ENCODE data around the gene VWA5A. TPM values are rescaled to one million over a fixed set of nuclear protein-coding genes. Genes with fewer than 3 reads are reported as not detected.

The VWA5A gene
- polyA plus RNA-seq, 3 donors from 2014 or later = 11.2 to 12.9 (median 12.8) TPM

DNA sequence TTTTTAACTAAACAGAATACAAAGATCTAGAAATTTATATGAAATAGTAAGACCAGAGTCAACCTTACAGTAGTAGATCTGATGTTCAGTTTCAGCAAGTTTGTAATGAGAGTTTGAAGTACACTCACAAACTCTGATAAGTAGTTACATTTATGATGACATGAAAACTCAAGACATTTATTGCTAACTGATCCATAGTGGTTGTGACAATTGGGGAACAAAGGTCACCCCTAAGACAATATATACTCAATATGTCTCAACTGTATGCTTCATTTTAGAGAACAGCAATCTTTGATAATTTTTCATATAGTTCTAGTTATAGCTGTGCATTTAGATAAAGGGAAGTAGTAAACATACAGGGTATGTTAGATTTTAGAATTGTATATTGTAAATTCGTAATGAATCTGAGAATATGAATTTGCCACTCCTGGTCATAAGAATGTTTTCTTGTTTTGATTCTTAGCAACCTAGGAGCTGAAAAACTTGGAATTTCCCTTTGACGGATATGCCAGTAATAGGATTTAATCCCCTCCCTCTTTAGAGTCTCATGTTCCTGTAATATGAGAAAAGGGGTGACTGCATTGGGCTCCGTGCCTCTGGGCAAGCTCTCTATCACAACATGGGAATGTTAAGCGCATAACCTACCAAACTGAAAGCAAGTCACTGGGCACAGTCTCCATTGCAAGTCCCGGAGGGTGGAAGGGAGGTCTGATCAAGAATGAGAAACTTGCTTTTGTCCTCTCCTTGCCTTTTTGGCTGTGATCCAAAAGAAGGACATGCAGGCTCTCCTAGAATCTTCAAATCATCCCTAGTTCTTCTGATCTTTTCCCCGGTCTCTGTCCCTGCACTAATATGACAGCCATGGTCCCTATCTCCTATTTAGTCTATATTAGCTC, 79.3 kb downstream of the VWA5A start:
- Mint-ChIP-seq H3K36me3 (no peaks in the 10 kb centered on the region), H3K27ac (no peak overlapping the region), H3K27me3 (ENCODE audit: low read depth in 3 of 3) (no peaks in the 10 kb centered on the region), H3K9me3 (no peaks in the 10 kb centered on the region), H3K4me1 (no peaks in the 10 kb centered on the region), H3K4me3 (no peak overlapping the region)
- DNase-seq = no peak

DNA sequence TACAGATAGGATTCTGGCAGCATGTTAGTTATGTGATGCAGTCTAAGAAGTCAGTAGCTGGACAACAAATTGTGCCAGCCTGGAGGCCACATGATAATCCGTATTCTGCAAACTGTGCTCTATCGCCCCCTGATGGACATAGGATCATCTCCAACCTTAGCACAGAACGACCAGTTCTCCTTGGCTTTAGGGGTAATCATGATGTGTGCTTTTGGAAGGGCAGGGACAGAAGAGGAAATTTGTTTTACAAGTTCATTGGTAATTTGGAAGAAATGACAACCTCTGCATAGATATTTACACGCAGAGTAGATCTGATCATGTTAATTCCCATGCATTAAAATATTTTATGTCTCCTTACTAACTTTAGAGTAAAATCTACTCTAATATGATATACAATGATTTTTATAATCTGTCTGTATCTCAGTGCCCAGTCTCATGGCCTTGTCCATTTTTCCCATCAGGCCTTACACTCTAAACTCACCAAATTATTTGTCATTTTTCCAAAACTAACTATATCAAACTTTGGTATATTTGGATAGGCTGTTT, 80.0 kb downstream of the VWA5A start:
- H3K9me3 Mint-ChIP-seq = no peaks in the 10 kb centered on the region
- no peak overlapping the region for H3K27ac Mint-ChIP-seq
- no peaks in the 10 kb centered on the region for H3K27me3 Mint-ChIP-seq (ENCODE audit: low read depth in 3 of 3)
- no peaks in the 10 kb centered on the region for H3K4me1 Mint-ChIP-seq
- no peaks in the 10 kb centered on the region for H3K36me3 Mint-ChIP-seq
- H3K4me3 Mint-ChIP-seq = no peak overlapping the region
- peak in 2 of 3 donors; percentile 6 to 15 for DNase-seq

Other genes with a start within 250 kb of the VWA5A start
- not detected for gene TMEM225, start 229.8 kb upstream of the VWA5A start, polyA plus RNA-seq
- not detected for gene OR8D4, start 213.3 kb upstream of the VWA5A start, polyA plus RNA-seq
- not detected for gene OR4D5, start 175.8 kb upstream of the VWA5A start, polyA plus RNA-seq
- gene OR6T1, start 171.6 kb upstream of the VWA5A start, polyA plus RNA-seq = not detected
- not detected for gene OR10S1, start 137.7 kb upstream of the VWA5A start, polyA plus RNA-seq
- gene OR10G6, start 120.3 kb upstream of the VWA5A start, polyA plus RNA-seq = not detected
- gene OR10G4, start 102.5 kb upstream of the VWA5A start, polyA plus RNA-seq = not detected
- not detected for gene OR10G9, start 92.4 kb upstream of the VWA5A start, polyA plus RNA-seq
- gene OR10G8, start 88.7 kb upstream of the VWA5A start, polyA plus RNA-seq = not detected
- gene OR10G7, start 74.1 kb upstream of the VWA5A start, polyA plus RNA-seq = not detected
- not detected for gene OR10D3, start 67.9 kb downstream of the VWA5A start, polyA plus RNA-seq
- not detected for gene OR8G1, start 125.6 kb downstream of the VWA5A start, polyA plus RNA-seq
- not detected for gene OR8G5, start 140.9 kb downstream of the VWA5A start, polyA plus RNA-seq
- not detected for gene OR8D1, start 198.5 kb downstream of the VWA5A start, polyA plus RNA-seq
- not detected for gene OR8D2, start 204.7 kb downstream of the VWA5A start, polyA plus RNA-seq